ENCODE results near the gene PNPLA5.

DNA sequence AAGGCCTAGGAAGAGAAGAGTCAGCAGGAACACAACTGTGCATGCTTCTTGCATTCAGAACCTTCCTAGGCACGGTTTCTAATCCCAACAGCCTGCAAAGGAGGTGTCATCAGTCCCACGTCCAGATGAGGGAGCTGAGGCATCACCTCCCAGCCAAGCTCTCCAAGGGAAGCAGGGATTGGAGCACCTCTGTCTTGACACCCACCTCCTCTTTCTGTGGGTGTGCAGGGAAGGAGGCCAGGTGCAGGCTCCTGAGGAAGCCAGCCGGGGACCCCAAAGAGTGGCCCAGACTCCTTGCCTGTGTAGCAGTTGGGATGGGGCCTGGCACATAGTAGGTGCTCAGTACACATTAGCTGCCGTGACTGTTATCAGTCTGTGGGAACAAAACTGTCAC, 2.0 kb downstream of the PNPLA5 start:
- TF ChIP-seq, protein P1, sequence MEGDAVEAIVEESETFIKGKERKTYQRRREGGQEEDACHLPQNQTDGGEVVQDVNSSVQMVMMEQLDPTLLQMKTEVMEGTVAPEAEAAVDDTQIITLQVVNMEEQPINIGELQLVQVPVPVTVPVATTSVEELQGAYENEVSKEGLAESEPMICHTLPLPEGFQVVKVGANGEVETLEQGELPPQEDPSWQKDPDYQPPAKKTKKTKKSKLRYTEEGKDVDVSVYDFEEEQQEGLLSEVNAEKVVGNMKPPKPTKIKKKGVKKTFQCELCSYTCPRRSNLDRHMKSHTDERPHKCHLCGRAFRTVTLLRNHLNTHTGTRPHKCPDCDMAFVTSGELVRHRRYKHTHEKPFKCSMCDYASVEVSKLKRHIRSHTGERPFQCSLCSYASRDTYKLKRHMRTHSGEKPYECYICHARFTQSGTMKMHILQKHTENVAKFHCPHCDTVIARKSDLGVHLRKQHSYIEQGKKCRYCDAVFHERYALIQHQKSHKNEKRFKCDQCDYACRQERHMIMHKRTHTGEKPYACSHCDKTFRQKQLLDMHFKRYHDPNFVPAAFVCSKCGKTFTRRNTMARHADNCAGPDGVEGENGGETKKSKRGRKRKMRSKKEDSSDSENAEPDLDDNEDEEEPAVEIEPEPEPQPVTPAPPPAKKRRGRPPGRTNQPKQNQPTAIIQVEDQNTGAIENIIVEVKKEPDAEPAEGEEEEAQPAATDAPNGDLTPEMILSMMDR (IDR thresholded peaks at IDR 0.05): no peak
- no peak for TF ChIP-seq POLR2A (IDR thresholded peaks at IDR 0.05)
